ENCODE data around the gene FOXP3.

DNA sequence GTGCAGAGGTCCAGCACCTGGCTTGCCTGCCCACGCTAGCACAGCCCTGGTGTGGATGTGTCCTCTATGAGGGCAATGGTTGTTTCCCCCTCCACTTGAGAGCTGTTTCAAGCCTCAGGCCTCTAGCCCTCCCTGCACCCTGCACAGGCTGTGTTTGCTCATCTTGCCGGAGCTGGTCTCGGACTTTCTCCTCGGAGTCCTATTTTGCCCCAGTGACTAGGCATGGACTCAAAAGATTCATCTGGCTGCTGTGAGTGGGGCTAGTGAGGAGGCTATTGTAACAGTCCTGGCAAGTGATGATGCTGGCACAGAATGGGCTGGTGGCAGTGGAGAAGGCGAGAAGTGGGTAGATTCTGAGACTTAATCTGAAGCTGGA, 5.8 kb downstream of the FOXP3 start:
- TF ChIP-seq, protein P1, sequence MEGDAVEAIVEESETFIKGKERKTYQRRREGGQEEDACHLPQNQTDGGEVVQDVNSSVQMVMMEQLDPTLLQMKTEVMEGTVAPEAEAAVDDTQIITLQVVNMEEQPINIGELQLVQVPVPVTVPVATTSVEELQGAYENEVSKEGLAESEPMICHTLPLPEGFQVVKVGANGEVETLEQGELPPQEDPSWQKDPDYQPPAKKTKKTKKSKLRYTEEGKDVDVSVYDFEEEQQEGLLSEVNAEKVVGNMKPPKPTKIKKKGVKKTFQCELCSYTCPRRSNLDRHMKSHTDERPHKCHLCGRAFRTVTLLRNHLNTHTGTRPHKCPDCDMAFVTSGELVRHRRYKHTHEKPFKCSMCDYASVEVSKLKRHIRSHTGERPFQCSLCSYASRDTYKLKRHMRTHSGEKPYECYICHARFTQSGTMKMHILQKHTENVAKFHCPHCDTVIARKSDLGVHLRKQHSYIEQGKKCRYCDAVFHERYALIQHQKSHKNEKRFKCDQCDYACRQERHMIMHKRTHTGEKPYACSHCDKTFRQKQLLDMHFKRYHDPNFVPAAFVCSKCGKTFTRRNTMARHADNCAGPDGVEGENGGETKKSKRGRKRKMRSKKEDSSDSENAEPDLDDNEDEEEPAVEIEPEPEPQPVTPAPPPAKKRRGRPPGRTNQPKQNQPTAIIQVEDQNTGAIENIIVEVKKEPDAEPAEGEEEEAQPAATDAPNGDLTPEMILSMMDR (IDR thresholded peaks at IDR 0.05) = no peak
- TF ChIP-seq EP300 (IDR thresholded peaks at IDR 0.05) (no peak), POLR2A (IDR thresholded peaks at IDR 0.05) (no peak), POLR2AphosphoS5 (IDR thresholded peaks at IDR 0.05) (no peak)

Data from upper lobe of left lung (tissue), 4 donors.